NCI-H748 (cell line): ENCODE data around the gene TPCN1.

Experiments used
- DNase-seq: peaks from one replicate; lab custom pipeline; 2025; ENCODE audit not compliant: unreplicated experiment; lab: John Stamatoyannopoulos, UW

Gene TPCN1

DNA sequence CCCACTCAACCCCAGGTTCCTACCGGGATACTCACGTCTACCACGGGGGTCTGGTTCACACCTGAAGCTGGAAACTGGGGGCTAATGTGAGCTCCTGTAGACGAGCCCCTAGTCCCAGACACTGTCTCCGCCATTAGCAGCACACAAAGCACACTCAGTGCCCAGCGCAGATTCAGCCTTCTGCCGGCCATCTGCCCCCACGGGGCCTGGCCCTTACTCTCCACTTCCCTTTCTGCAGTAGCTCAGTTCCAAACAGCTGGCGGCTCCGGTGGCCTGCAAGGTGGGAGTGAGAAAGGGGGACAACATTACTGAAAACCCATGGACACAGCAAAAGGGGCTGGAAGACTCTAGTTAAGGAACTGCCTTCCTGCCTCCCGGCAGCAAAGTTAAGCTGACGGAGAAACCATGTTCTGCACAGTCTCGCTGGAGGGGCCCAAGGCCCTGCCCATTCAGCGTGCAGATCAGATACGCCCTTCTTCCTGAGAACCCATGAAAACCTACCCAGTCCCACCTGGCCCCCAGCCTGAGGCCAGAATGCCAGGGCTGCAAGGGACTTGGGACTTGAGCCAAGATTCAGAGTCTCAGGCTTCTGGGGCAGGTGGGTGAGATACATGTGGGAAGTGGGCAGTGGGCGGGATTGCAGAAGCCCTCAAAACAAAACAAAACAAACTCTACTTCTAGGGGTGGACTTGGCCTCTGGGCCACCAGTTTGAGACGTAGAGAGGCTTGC is 111.6 kb downstream of the TPCN1 start:
- no peak for DNase-seq

DNA sequence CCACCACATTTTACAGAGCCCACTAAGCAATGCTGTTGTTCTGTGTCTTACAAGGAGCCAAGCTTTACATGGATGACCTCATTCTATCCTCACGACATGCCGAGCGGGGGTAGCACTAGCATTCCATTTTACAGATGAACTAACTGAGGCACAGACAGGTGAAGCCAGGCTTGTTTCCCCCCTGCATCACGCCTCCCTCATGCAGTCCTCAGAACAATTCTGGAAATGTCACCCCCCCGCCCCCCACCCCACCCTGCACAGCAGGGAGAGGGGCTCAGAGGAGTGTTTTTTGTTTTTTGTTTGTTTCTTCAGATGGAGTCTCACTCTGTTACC is 112.1 kb downstream of the TPCN1 start:
- no peak for DNase-seq

GRCh38 chr12:113333877-113334785 is 112.9 kb downstream of the TPCN1 start:
- no peak for DNase-seq

GRCh38 chr12:113334786-113335539 is 113.7 kb downstream of the TPCN1 start, which contains the start of gene SLC8B1:
Gene SLC8B1 (minus strand): TSS chr12:113335109. CDS start chr12:113332878, 2,231 bp downstream.
- DNase-seq, result peak; percentile 79

GRCh38 chr12:113339540-113339939 is 118.3 kb downstream of the TPCN1 start:
- DNase-seq, result no peak

- DNase-seq, result no peak
Observed at GRCh38 chr12:113340061-113340460, 118.8 kb downstream of the TPCN1 start.

DNA sequence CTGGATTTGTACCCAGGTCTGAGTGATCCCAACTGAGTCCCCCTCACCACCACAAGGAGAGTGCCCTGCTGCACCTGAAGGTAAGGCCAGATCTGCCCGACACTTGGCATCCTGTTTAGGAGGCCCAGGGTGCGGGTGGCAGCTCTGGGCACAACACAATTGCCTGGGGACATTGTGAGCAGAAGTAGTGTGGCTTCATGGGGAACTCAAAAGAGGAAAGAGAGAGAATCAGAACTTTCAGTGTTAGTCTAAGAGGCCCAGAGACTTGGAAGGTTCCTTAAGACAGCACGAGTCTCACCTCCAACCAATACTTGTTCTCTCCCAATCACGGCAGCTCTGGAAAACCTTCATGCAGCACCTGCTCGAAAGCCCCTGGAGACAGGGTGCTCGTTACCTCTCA is 120.3 kb downstream of the TPCN1 start:
- DNase-seq, result no peak

- DNase-seq, result no peak
Observed at GRCh38 chr12:113345318-113345717, 124.1 kb downstream of the TPCN1 start.

- DNase-seq, result no peak
Observed at GRCh38 chr12:113346353-113346752, 125.1 kb downstream of the TPCN1 start.

DNA sequence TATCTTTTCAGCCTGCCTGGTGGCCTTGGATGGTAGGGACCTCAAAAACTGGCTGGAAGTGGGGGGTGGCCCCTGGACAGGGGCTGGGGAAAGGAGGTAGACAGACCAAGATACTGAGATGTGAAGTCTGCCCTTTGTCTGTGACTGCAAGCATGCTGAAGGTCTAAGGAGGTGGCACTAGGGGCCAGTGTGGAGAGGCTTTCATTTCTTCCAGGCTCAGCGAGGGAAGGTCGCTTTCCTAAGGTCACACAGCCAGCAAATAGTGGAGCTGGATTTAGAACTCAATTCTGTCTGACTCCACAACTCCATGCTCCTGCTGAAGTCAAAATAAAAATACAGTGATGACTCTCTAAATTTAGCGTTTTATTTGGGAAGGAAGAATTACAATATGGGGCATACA is 125.8 kb downstream of the TPCN1 start:
- DNase-seq, result no peak

DNA sequence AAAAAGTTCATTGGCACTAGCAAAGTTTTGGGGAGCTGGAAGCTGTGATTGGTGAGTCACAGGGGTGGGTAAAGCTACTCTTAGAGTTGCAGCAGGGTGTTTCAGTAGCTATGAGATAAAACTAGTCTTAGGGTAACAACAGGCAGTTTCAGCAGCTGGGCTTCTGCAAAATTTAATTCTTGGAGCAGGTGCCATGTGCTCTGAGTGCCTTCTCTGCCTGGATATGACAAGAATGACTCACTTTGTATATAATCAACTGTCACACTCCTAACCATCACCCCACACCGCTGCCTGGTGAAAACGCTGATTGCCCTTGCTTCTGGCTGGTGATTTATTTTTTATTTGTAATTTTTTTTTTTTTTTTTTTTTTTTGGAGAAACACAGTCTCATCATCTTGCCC is 126.6 kb downstream of the TPCN1 start:
- no peak for DNase-seq
